Fibroblast of lung (primary cell): Measurements from ENCODE around the gene SDK1.

Source experiments
- CTCF ChIP-seq, 2 donors: IDR thresholded peaks in 1 of 2; conservative IDR thresholded peaks in 1 of 2; 1 replicate in 1 of 2; 2 replicates in 1 of 2; pipeline ENCODE4 v1.5.1; 2011 to 2012; ENCODE audit warnings: low read length in 2 of 2, control low read depth in 1 of 2, inconsistent platforms in 1 of 2, low read depth in 1 of 2, mild to moderate bottlenecking in 1 of 2
- EZH2 ChIP-seq: IDR thresholded peaks from 2 replicates; pipeline ENCODE4 v1.5.1; 2012; ENCODE audit warnings: low read length, control low read depth, mild to moderate bottlenecking; ENCODE audit errors: missing control alignments

- TF ChIP-seq CTCF (conservative IDR thresholded peaks at IDR 0.05 in 1 of 2, IDR thresholded peaks at IDR 0.05 in 1 of 2; ENCODE audit: low read depth in 1 of 2, low read length in 2 of 2): no peak
- TF ChIP-seq EZH2: no peak
These were observed 559.9 kb downstream of the SDK1 start for GRCh38 chr7:3860932-3861331.
